ENCODE results near the gene PRR27. TPM values are rescaled to one million over a fixed set of nuclear protein-coding genes. Genes with fewer than 3 reads are reported as not detected.
"Not testable (repeated sequence)": the region's sequence is repeated elsewhere in the genome, so short reads cannot be mapped to it uniquely, and the experiment has no call there.

Gene PRR27
- total RNA-seq, 1 donor from 2014 or later, result 0.51 TPM

DNA sequence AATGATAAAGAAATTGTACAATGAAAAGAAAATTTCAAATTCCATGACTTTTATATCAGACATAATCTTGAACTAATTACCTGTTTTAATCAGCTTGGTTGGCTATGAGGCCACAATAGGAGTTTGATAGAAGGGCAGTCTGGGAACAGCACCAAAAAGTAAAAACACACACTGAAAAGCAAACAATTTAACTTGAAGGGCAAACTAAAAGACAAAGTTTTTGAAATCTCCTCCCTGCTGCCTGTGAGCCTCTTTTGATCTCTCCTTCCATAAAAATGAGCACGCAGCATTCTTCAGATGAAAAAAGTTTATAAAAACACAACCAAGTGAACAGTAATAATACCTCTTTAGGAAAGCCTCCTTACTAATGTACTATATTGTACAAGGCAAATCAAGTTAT lies 49.6 kb downstream of the PRR27 start:
- DNase-seq, result no peak

DNA sequence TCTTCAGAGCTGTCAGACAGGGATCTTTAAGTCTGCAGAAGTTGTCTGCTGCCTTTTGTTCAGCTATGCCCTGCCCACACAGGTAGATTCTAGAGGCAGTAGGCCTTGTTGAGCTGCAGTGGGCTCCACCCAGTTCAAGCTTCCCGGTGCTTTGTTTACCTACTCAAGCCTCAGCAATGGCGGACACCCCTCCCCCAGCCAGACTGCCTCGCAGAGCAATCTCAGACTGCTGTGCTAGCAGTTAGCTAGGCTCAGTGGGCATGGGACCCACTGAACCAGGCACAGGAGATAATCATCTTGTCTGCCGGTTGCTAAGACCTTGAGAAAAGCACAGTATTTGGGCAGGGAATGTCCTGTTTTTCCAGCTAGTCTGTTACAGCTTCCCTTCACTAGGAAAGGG lies 58.7 kb downstream of the PRR27 start:
- not testable (repeated sequence) for DNase-seq

Other genes with a start within 250 kb of the PRR27 start
- gene CSN1S1, start 223.2 kb upstream of the PRR27 start, total RNA-seq, result not detected
- gene CSN2, start 188.5 kb upstream of the PRR27 start, total RNA-seq, result not detected
- 68.2 TPM for gene STATH, start 158.3 kb upstream of the PRR27 start, total RNA-seq
- gene HTN3, start 125.8 kb upstream of the PRR27 start, total RNA-seq, result not detected
- gene HTN1, start 103.8 kb upstream of the PRR27 start, total RNA-seq, result not detected
- gene ODAM, start 41.5 kb downstream of the PRR27 start, total RNA-seq, result not detected
- gene FDCSP, start 71.9 kb downstream of the PRR27 start, total RNA-seq, result not detected
- not detected for gene CSN3, start 88.4 kb downstream of the PRR27 start, total RNA-seq
- not detected for gene CABS1, start 180.7 kb downstream of the PRR27 start, total RNA-seq
- gene SMR3A, start 206.5 kb downstream of the PRR27 start, total RNA-seq, result not detected
- not detected for gene SMR3B, start 228.9 kb downstream of the PRR27 start, total RNA-seq
- gene OPRPN, start 243.7 kb downstream of the PRR27 start, total RNA-seq, result not detected

Data from tongue (tissue), 2 donors.